CD14-positive monocyte (primary cell): ENCODE results near the gene LDLRAP1. TPM values are rescaled to one million over a fixed set of nuclear protein-coding genes. Genes with fewer than 3 reads are reported as not detected.

Experiments used
- DNase-seq, 3 donors: peaks; one replicate each; pipeline ENCODE4 v3.0.0-alpha.2; 2011 to 2022
- H2AFZ ChIP-seq: 2 replicates; pipeline ENCODE4 v1.6.0; 2012; ENCODE audit warnings: mild to moderate bottlenecking, low read depth, low read length, inconsistent platforms; ENCODE audit not compliant: insufficient read depth, poor library complexity, severe bottlenecking
- H3K27ac ChIP-seq, 2 donors: 1 replicate in 1 of 2; 2 replicates in 1 of 2; pipeline ENCODE4 v1.5.1; 2012 to 2013; ENCODE audit warnings: low read length in 2 of 2, control low read depth in 1 of 2, inconsistent platforms in 1 of 2, low read depth in 1 of 2, mild to moderate bottlenecking in 1 of 2
- H3K27me3 ChIP-seq, 2 donors: one replicate each; pipeline versions ENCODE4 v1.6.0 to v1.6.1; 2011 to 2013; ENCODE audit warnings: low read length in 2 of 2; ENCODE audit not compliant: control insufficient read depth in 2 of 2, insufficient read depth in 2 of 2
- H3K36me3 ChIP-seq, 2 donors: replicated peaks in 1 of 2; 1 replicate in 1 of 2; 2 replicates in 1 of 2; pipeline versions ENCODE4 v1.5.1 to v1.6.1; 2012 to 2013; ENCODE audit warnings: low read length in 2 of 2, control low read depth in 1 of 2, inconsistent platforms in 1 of 2, mild to moderate bottlenecking in 1 of 2; ENCODE audit not compliant: insufficient read depth in 2 of 2, control insufficient read depth in 1 of 2
- H3K4me1 ChIP-seq, 2 donors: 1 replicate in 1 of 2; 2 replicates in 1 of 2; pipeline versions ENCODE4 v1.5.1 to v1.6.1; 2012 to 2013; ENCODE audit warnings: low read length in 2 of 2, control low read depth in 1 of 2, inconsistent platforms in 1 of 2, mild to moderate bottlenecking in 1 of 2, moderate library complexity in 1 of 2; ENCODE audit not compliant: insufficient read depth in 2 of 2, control insufficient read depth in 1 of 2
- H3K4me2 ChIP-seq: replicated peaks from 2 replicates; pipeline ENCODE3; 2012; ENCODE audit warnings: low read length, moderate library complexity, mild to moderate bottlenecking; ENCODE audit not compliant: poor library complexity, severe bottlenecking; ENCODE audit errors: extremely low read depth
- H3K4me3 ChIP-seq, 3 experiments: fragments of 200-600 bp in 1 of 3; sonication (generic) in 1 of 3; replicated peaks in 1 of 3; 1 replicate in 2 of 3; 2 replicates in 1 of 3; pipeline ENCODE4 v1.5.1; 2011 to 2013; ENCODE audit warnings: low read length in 3 of 3, mild to moderate bottlenecking in 3 of 3, control low read depth in 2 of 3, low read depth in 2 of 3, inconsistent platforms in 1 of 3, moderate library complexity in 1 of 3
- H3K79me2 ChIP-seq: 2 replicates; pipeline ENCODE4 v1.6.0; 2012; ENCODE audit warnings: mild to moderate bottlenecking, control low read depth, inconsistent platforms, low read length, moderate library complexity; ENCODE audit not compliant: insufficient read depth
- H3K9ac ChIP-seq: 2 replicates; pipeline ENCODE4 v1.6.0; 2017; ENCODE audit warnings: low read length, mild to moderate bottlenecking; ENCODE audit not compliant: insufficient read depth, poor library complexity, severe bottlenecking
- H3K9me3 ChIP-seq, 2 donors: replicated peaks in 1 of 2; 1 replicate in 1 of 2; 2 replicates in 1 of 2; pipeline versions ENCODE4 v1.5.1 to v1.6.1; 2012 to 2013; ENCODE audit warnings: low read length in 2 of 2, control low read depth in 1 of 2; ENCODE audit not compliant: control insufficient read depth in 1 of 2, insufficient read depth in 1 of 2
- H4K20me1 ChIP-seq: 2 replicates; pipeline ENCODE4 v1.6.0; 2012; ENCODE audit warnings: mild to moderate bottlenecking, low read length, control low read depth, moderate library complexity; ENCODE audit not compliant: insufficient read depth
- H3K27ac Mint-ChIP-seq, 7 donors: one replicate each; pipeline ENCODE4 v1.8.0; 2020; ENCODE audit warnings: mild to moderate bottlenecking in 7 of 7, mixed read lengths in 7 of 7, moderate library complexity in 6 of 7, inconsistent platforms in 2 of 7
- H3K27me3 Mint-ChIP-seq, 3 donors: one replicate each; pipeline ENCODE4 v1.8.0; 2021 to 2022; ENCODE audit warnings: low read depth in 3 of 3, mild to moderate bottlenecking in 3 of 3, mixed read lengths in 3 of 3, moderate library complexity in 3 of 3, inconsistent platforms in 1 of 3
- H3K36me3 Mint-ChIP-seq, 2 donors: one replicate each; pipeline ENCODE4 v1.8.0; 2020; ENCODE audit warnings: mixed read lengths in 2 of 2, inconsistent platforms in 1 of 2, mild to moderate bottlenecking in 1 of 2
- H3K4me1 Mint-ChIP-seq: one replicate; pipeline ENCODE4 v1.8.0; 2020; ENCODE audit warnings: mild to moderate bottlenecking, mixed read lengths
- H3K4me3 Mint-ChIP-seq, 2 donors: one replicate each; pipeline ENCODE4 v1.8.0; 2020; ENCODE audit warnings: mild to moderate bottlenecking in 2 of 2, mixed read lengths in 2 of 2, moderate library complexity in 1 of 2
- H3K9me3 Mint-ChIP-seq, 7 donors: one replicate each; pipeline ENCODE4 v1.8.0; 2020 to 2022; ENCODE audit warnings: mixed read lengths in 7 of 7, mild to moderate bottlenecking in 6 of 7, moderate library complexity in 6 of 7, inconsistent platforms in 2 of 7
- WGBS: methylation state at CpG from one replicate; pipeline ENCODE4 v1.1.5; 2013; ENCODE audit warnings: missing lambda C conversion rate; ENCODE audit not compliant: insufficient coverage; 5-methylcytosine and 5-hydroxymethylcytosine counted together
- intact Hi-C, 2 donors: fragments of 100-400 bp; cut with micrococcal nuclease; formaldehyde crosslinking; loops; one replicate each; pipeline versions ENCODE4 v1.15.0 to v1.15.1; 2023
- polyA plus RNA-seq, 3 donors: library from polyadenylated mRNA; depleted of rRNA in 1 of 3; unstranded in 2 of 3; stranded (reverse) in 1 of 3; fragments of 300-500 nt in 2 of 3; fragments of >200 nt in 1 of 3; fragmentation: Illumina TruSeq in 2 of 3; gene quantifications; 1 replicate in 2 of 3; 2 replicates in 1 of 3; pipeline ENCODE4 v1.2.3, GENCODE V29; 2012 to 2021
- TF ChIP-seq, protein P1 (sequence below): fragments of 200-600 bp; IDR thresholded peaks from one replicate; pipeline ENCODE4 v1.8.0; 2022; ENCODE audit warnings: antibody characterized with exemption, mild to moderate bottlenecking

The LDLRAP1 gene
- polyA plus RNA-seq, 3 donors: 12.8 to 18.5 (median 14.6) TPM

DNA sequence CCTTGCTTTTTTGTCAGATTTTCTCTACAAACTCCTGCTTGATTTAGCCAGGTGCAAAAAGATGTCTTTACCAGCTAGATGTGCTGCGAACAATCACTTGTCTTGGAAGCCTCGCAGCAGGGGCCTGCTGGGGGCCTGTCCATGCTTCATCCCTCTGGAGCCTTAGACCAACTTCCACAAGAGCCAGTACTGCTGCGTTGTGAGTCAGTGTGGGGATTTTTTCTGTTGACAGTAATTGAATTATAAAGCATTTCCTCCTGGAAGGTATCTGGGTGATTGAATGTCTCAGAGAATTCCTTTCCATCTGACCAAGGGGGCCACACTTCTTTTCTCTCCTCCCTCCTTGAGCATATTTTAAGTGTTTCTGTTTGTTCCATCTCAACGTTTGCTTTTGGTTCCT is 40.4 kb upstream of the LDLRAP1 start:
- no peaks in the 10 kb centered on the region for H3K27me3 Mint-ChIP-seq
- Histone ChIP-seq H3K27me3 (no peaks in the 10 kb centered on the region), H2AFZ (no peak overlapping the region), H3K79me2 (no peaks in the 10 kb centered on the region), H4K20me1 (no peaks in the 10 kb centered on the region), H3K4me2 (no peak overlapping the region), H3K4me1 (no peaks in the 10 kb centered on the region), H3K9ac (no peak overlapping the region), H3K36me3 (peaks cover 23 to 37% of the 10 kb centered on the region in 2 donors), H3K27ac (no peak overlapping the region), H3K4me3 (no peak overlapping the region), H3K9me3 (no peaks in the 10 kb centered on the region)
- H3K9me3 Mint-ChIP-seq: peaks cover 0 to 1% (median 0%) of the 10 kb centered on the region in 7 donors
- H3K4me3 Mint-ChIP-seq: no peak overlapping the region
- DNase-seq: no peak
- TF ChIP-seq, protein P1, sequence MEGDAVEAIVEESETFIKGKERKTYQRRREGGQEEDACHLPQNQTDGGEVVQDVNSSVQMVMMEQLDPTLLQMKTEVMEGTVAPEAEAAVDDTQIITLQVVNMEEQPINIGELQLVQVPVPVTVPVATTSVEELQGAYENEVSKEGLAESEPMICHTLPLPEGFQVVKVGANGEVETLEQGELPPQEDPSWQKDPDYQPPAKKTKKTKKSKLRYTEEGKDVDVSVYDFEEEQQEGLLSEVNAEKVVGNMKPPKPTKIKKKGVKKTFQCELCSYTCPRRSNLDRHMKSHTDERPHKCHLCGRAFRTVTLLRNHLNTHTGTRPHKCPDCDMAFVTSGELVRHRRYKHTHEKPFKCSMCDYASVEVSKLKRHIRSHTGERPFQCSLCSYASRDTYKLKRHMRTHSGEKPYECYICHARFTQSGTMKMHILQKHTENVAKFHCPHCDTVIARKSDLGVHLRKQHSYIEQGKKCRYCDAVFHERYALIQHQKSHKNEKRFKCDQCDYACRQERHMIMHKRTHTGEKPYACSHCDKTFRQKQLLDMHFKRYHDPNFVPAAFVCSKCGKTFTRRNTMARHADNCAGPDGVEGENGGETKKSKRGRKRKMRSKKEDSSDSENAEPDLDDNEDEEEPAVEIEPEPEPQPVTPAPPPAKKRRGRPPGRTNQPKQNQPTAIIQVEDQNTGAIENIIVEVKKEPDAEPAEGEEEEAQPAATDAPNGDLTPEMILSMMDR: no peak
- intact Hi-C loops: no loop called here
- peaks cover 28 to 49% of the 10 kb centered on the region in 2 donors for H3K36me3 Mint-ChIP-seq
- peak overlapping the region in 2 of 7 donors; percentile 46 to 52 for H3K27ac Mint-ChIP-seq
- 17% methylated on average over 1 of the region's 4 CpGs for WGBS
- peaks cover 11% of the 10 kb centered on the region for H3K4me1 Mint-ChIP-seq

DNA sequence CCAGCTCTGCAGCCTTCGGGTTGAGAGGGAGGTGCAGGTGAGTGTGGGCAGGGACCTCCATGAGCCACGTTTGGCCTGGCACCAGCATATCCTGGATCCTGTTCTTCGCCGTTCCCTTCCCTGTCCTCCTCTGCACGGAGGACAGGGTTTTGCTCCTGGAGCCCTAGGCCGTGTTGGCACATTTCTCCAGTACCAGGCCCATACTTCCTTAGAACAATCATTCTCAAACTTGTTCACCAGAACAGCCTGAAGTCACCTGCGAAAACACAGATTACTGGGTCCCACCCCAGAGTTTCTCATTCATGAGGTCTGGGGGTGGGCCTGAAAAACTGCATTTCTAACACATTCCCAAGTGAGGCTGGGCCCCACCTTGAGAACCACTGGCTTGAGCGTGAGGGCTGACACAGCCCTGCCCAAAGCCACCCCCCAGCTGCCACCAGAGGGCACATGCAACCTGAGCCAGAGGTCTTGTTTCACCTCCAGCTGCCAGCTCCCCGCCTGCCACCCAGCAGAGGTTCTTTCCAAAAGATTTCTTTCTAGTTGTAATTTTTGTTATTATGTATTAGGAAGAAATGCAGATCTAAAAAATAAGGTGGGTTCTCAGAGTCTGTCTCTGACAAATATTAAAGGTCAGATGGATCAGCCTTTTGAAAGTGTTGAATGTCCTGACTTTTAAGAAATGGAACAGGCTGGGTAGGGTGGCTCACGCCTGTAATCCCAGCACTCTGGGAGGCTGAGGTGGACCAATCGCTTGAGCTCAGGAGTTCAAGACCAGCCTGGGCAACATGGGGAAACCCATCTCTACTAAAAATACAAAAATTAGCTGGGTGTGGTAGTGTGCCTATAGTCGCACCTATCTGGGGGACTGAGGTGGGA is 39.6 kb upstream of the LDLRAP1 start:
- H3K4me3 Mint-ChIP-seq: no peak overlapping the region
- H3K36me3 Mint-ChIP-seq: peaks cover 20 to 40% of the 10 kb centered on the region in 2 donors
- WGBS: 84% methylated on average over 7 of the region's 12 CpGs
- no peaks in the 10 kb centered on the region for H3K4me1 ChIP-seq
- H3K79me2 ChIP-seq: no peaks in the 10 kb centered on the region
- H3K9me3 Mint-ChIP-seq: peaks cover 0 to 3% (median 0%) of the 10 kb centered on the region in 7 donors
- H3K9me3 ChIP-seq: no peaks in the 10 kb centered on the region
- H3K36me3 ChIP-seq: peaks cover 16 to 28% of the 10 kb centered on the region in 2 donors
- intact Hi-C loops: no loop called here
- H3K4me3 ChIP-seq: no peak overlapping the region
- H3K27ac Mint-ChIP-seq: peak overlapping the region in 2 of 7 donors; percentile 46 to 57
- H3K4me1 Mint-ChIP-seq: peaks cover 11% of the 10 kb centered on the region
- no peak for DNase-seq
- TF ChIP-seq, protein P1: peak; percentile 11
- H4K20me1 ChIP-seq: no peaks in the 10 kb centered on the region
- no peaks in the 10 kb centered on the region for H3K27me3 Mint-ChIP-seq
- H3K4me2 ChIP-seq: no peak overlapping the region
- H3K27ac ChIP-seq: no peak overlapping the region
- no peaks in the 10 kb centered on the region for H3K27me3 ChIP-seq
- H3K9ac ChIP-seq: no peak overlapping the region
- no peak overlapping the region for H2AFZ ChIP-seq
